K562 (cell line): ENCODE results near the gene ZNF74. TPM values are rescaled to one million over a fixed set of nuclear protein-coding genes. Genes with fewer than 3 reads are reported as not detected.
A peak's percentile ranks its signal among the peaks of the same experiment; 100 is the strongest.

Source experiments
- ATAC-seq: fragments of 200-7000 bp; cut with Tn5 transposase; 3 replicates; pipeline ENCODE4 v1.9.1; 2020; ENCODE audit warnings: moderate library complexity
- BruUV-seq: library from RNA; stranded (reverse); fragments of 400-500 nt; replicated peaks from 2 replicates; lab custom pipeline; 2021; lab: Mats Ljungman, UMichigan
- CTCF ChIA-PET: fragments of 300-600 bp; formaldehyde crosslinking; extraction: SDS; loops from one replicate; lab custom pipeline; 2021; ENCODE audit warnings: low intra/inter-chr PET ratio; lab: Yijun Ruan, JAX
- POLR2A ChIA-PET: fragments of 300-600, 350-650 bp; sonication (Branson Sonifier 250); formaldehyde crosslinking; extraction: SDS; loops from one replicate; lab custom pipeline; 2021; ENCODE audit warnings: antibody characterized with exemption, inconsistent platforms; lab: Yijun Ruan, JAX
- DNase-seq, 4 experiments: peaks; one replicate each; pipeline versions ENCODE4 v3.0.0 to v3.0.0-alpha.2; 2011 to 2018; ENCODE audit warnings: low spot score in 3 of 4, mixed read lengths in 3 of 4; ENCODE audit errors: extremely low read depth in 1 of 4
- FAIRE-seq: peaks from 2 replicates; lab custom pipeline; 2011; peaks lifted over from hg19 to GRCh38; lab: Jason Lieb, UNC
- H2AFZ ChIP-seq: 2 replicates; pipeline ENCODE4 v1.6.0; 2011; ENCODE audit warnings: low read depth, low read length, control low read depth, inconsistent platforms
- H3K27ac ChIP-seq: fragments of 200-600 bp; 3 replicates; pipeline ENCODE4 v1.8.0; 2011; ENCODE audit warnings: low read depth, mild to moderate bottlenecking, control low read depth, inconsistent platforms, low read length, moderate library complexity, mixed read lengths; ENCODE audit errors: extremely low read depth
- H3K27me3 ChIP-seq, 2 experiments: fragments of 300-600 bp in 1 of 2; 2 replicates in 1 of 2; 3 replicates in 1 of 2; pipeline versions ENCODE4 v1.6.0 to v1.8.0; 2011; ENCODE audit warnings: inconsistent platforms in 2 of 2, low read length in 2 of 2, mild to moderate bottlenecking in 1 of 2, mixed read lengths in 1 of 2, moderate library complexity in 1 of 2; ENCODE audit not compliant: control insufficient read depth in 2 of 2, insufficient read depth in 2 of 2
- H3K36me3 ChIP-seq: fragments of 300-600 bp; 3 replicates; pipeline ENCODE4 v1.8.0; 2011; ENCODE audit warnings: mild to moderate bottlenecking, low read length, inconsistent platforms; ENCODE audit not compliant: control insufficient read depth, insufficient read depth
- H3K4me1 ChIP-seq, 2 experiments: fragments of 200-600 bp in 1 of 2; replicated peaks in 1 of 2; 2 replicates in 1 of 2; 3 replicates in 1 of 2; pipeline versions ENCODE4 v1.5.1 to v1.8.0; 2011; ENCODE audit warnings: inconsistent platforms in 2 of 2, low read length in 2 of 2, mild to moderate bottlenecking in 1 of 2, mixed read lengths in 1 of 2, moderate library complexity in 1 of 2; ENCODE audit not compliant: control insufficient read depth in 2 of 2, insufficient read depth in 2 of 2
- H3K4me2 ChIP-seq: 2 replicates; pipeline ENCODE4 v1.6.1; 2011; ENCODE audit warnings: low read length, control low read depth, inconsistent platforms, mixed read lengths; ENCODE audit not compliant: insufficient read depth
- H3K4me3 ChIP-seq: fragments of 200-600 bp; sonication (generic), shearing (Covaris generic); 2 replicates; pipeline ENCODE4 v1.5.1; 2016; ENCODE audit warnings: control low read depth, inconsistent platforms
- H3K79me2 ChIP-seq: fragments of 200-600 bp; 3 replicates; pipeline ENCODE4 v1.8.0; 2011; ENCODE audit warnings: low read length, inconsistent platforms; ENCODE audit not compliant: control insufficient read depth, insufficient read depth
- H3K9ac ChIP-seq, 2 experiments: 2 replicates each; pipeline versions ENCODE4 v1.6.0 to v1.6.1; 2011; ENCODE audit warnings: low read depth in 2 of 2, low read length in 2 of 2, control low read depth in 1 of 2, inconsistent platforms in 1 of 2, mild to moderate bottlenecking in 1 of 2, mixed read lengths in 1 of 2; ENCODE audit not compliant: insufficient read depth in 1 of 2
- H3K9me1 ChIP-seq: one replicate; pipeline ENCODE4 v1.6.0; 2011; ENCODE audit warnings: inconsistent platforms, mild to moderate bottlenecking, low read length, moderate library complexity; ENCODE audit not compliant: control insufficient read depth, insufficient read depth
- H3K9me3 ChIP-seq: replicated peaks from 2 replicates; pipeline ENCODE4 v1.5.1; 2011; ENCODE audit warnings: low read depth, low read length, inconsistent platforms; ENCODE audit not compliant: control insufficient read depth, insufficient read depth
- H4K20me1 ChIP-seq: replicated peaks from 2 replicates; pipeline ENCODE4 v1.6.1; 2011; ENCODE audit warnings: low read length, inconsistent platforms, mixed read lengths; ENCODE audit not compliant: control insufficient read depth, insufficient read depth
- ADNP ChIP-seq: fragments of 200-800 bp; sonication (Bioruptor generic); IDR thresholded peaks from 2 replicates; pipeline ENCODE4 v1.6.1; 2016; ENCODE audit warnings: missing genetic modification characterization, missing compliant biosample characterization
- BMI1 ChIP-seq: fragments of 150-350 bp; IDR thresholded peaks from 2 replicates; pipeline ENCODE4 v1.6.1; 2014; ENCODE audit warnings: low read length
- ELK1 ChIP-seq: sonication (generic); formaldehyde crosslinking; IDR thresholded peaks from 2 replicates; pipeline ENCODE4 v1.8.1; 2022; ENCODE audit warnings: missing genetic modification reagents
- GABPB2 ChIP-seq: fragments of 250-450 bp; sonication (Bioruptor Pico); conservative IDR thresholded peaks from 2 replicates; pipeline ENCODE4 v1.5.1; 2021; ENCODE audit warnings: mild to moderate bottlenecking
- GATA2 ChIP-seq: sonication (generic); formaldehyde crosslinking; IDR thresholded peaks from 2 replicates; pipeline ENCODE4 v1.4.0; 2020; ENCODE audit warnings: mild to moderate bottlenecking, missing genetic modification reagents
- HBP1 ChIP-seq: fragments of 450-650 bp; formaldehyde crosslinking; IDR thresholded peaks from 2 replicates; pipeline ENCODE4 v1.4.0; 2022; ENCODE audit warnings: missing genetic modification characterization
- JUN ChIP-seq, 2 experiments: sonication (generic) in 1 of 2; formaldehyde crosslinking in 1 of 2; IDR thresholded peaks; 2 replicates each; pipeline versions ENCODE4 v1.6.1 to v1.8.0; 2012 to 2022; ENCODE audit warnings: borderline replicate concordance in 2 of 2, mild to moderate bottlenecking in 2 of 2, improper control_type of control experiment in 1 of 2, low read depth in 1 of 2, low read length in 1 of 2, missing genetic modification reagents in 1 of 2
- MAX ChIP-seq: sonication (generic); formaldehyde crosslinking; IDR thresholded peaks from 2 replicates; pipeline ENCODE4 v1.9.0; 2022; ENCODE audit warnings: mild to moderate bottlenecking, missing genetic modification reagents
- PYGO2 ChIP-seq: fragments of 450-650 bp; IDR thresholded peaks from 2 replicates; pipeline ENCODE4 v1.6.1; 2016; ENCODE audit warnings: mild to moderate bottlenecking, missing genetic modification characterization, moderate library complexity, missing compliant biosample characterization
- RAD21 ChIP-seq, 2 experiments: fragments of 250-450 bp in 1 of 2; fragments of 450-650 bp in 1 of 2; sonication (Bioruptor Pico) in 1 of 2; formaldehyde crosslinking in 1 of 2; IDR thresholded peaks in 1 of 2; conservative IDR thresholded peaks in 1 of 2; 2 replicates each; pipeline versions ENCODE4 v1.4.0 to v1.8.0; 2020 to 2022; ENCODE audit warnings: mild to moderate bottlenecking in 2 of 2, moderate library complexity in 1 of 2
- RNF219 ChIP-seq: fragments of 250-450 bp; sonication (Bioruptor Pico); IDR thresholded peaks from 2 replicates; pipeline ENCODE4 v1.5.0; 2022; ENCODE audit warnings: mild to moderate bottlenecking
- TFAM ChIP-seq: fragments of 250-450 bp; sonication (Bioruptor Pico); conservative IDR thresholded peaks from 2 replicates; pipeline ENCODE4 v1.5.0; 2021; ENCODE audit warnings: mild to moderate bottlenecking, moderate library complexity
- TRIM28 ChIP-seq: fragments of 450-650 bp; IDR thresholded peaks from 2 replicates; pipeline ENCODE4 v1.6.1; 2017
- TSC22D4 ChIP-seq: fragments of 450-650 bp; IDR thresholded peaks from 2 replicates; pipeline ENCODE4 v1.6.1; 2016; ENCODE audit warnings: missing genetic modification characterization, missing biosample characterization, control low read depth
- WGBS: fragments of 100-300 bp; shearing (Covaris generic); methylation state at CpG from one replicate; pipeline ENCODE4 v1.1.6; 2016; ENCODE audit warnings: low coverage, mixed read lengths; ENCODE audit not compliant: insufficient coverage; ENCODE audit errors: missing lambda C conversion rate; 5-methylcytosine and 5-hydroxymethylcytosine counted together
- in situ Hi-C: fragments of 300-500 bp; cut with MboI; formaldehyde crosslinking; loops from 4 replicates; pipeline ENCODE4 v1.15.0; 2018; ENCODE audit warnings: inconsistent platforms, mixed read lengths
- intact Hi-C: fragments of 100-400 bp; cut with micrococcal nuclease; formaldehyde crosslinking; loops from 2 replicates; pipeline ENCODE4 v1.14.2; 2022
- polyA plus RNA-seq, 8 experiments: library from polyadenylated mRNA; depleted of rRNA in 4 of 8; stranded (reverse) in 5 of 8; unstranded in 3 of 8; fragments of >200 nt; fragmentation: Nextera tagmentation in 2 of 8; fragmentation: Illumina TruSeq in 1 of 8; extraction: Ambion mirVana in 2 of 8; extraction: Trizol in 1 of 8; gene quantifications; 2 replicates each; pipeline versions ENCODE4 v1.2.1 to v1.2.3, GENCODE V29; 2011 to 2014; ENCODE audit warnings: inconsistent platforms in 1 of 8, missing spikeins in 1 of 8
- total RNA-seq, 7 experiments: library from RNA; depleted of rRNA in 6 of 7; stranded (reverse); fragments of >200 nt in 6 of 7; fragmentation: Illumina TruSeq in 2 of 7; extraction: Trizol in 2 of 7; gene quantifications; 2 replicates each; pipeline versions ENCODE4 v1.2.1 to v1.2.3, GENCODE V29; 2011 to 2021; ENCODE audit warnings: low replicate concordance in 1 of 7

Gene ZNF74
- total and polyA plus RNA-seq, 9 of the 15 experiments (the other 6 are each of a cell fraction or from before 2014, with no cell fraction given): 2.4 to 53.5 (median 31.5) TPM

- TF ChIP-seq RAD21 (CRISPR knock-in tag; conservative IDR thresholded peaks at IDR 0.05 in 1 of 2, IDR thresholded peaks at IDR 0.05 in 1 of 2) (no peak), BMI1 (no peak), ADNP (tag) (no peak), JUN (IDR thresholded peaks at IDR 0.05; ENCODE audit: borderline replicate concordance, low read depth, low read length) (0 out of 2 replicates have a peak, but pooled peaks have one; percentile 4), JUN (CRISPR knock-in tag; IDR thresholded peaks at IDR 0.05; ENCODE audit: borderline replicate concordance) (no peak), GATA2 (CRISPR knock-in tag) (no peak)
These were observed 40.8 kb downstream of the ZNF74 start (continued) for GRCh38 chr22:20434773-20435172.

- ATAC-seq (no peak; the same call in 2 of the 3 replicates), FAIRE-seq (no peak), DNase-seq (no peak)
- WGBS: 17% methylated on average over 11 of the region's 11 CpGs
- H3K4me2 ChIP-seq: no peak overlapping the region
- peaks cover 4% of the 10 kb centered on the region for H3K9me1 ChIP-seq
- CTCF ChIA-PET: no interaction called here
- peaks cover 43 to 91% of the 10 kb centered on the region in 2 experiments for H3K27me3 ChIP-seq
- intact Hi-C loops: no loop called here
- no peak overlapping the region for H3K27ac ChIP-seq
- H4K20me1 ChIP-seq: peaks cover 56% of the 10 kb centered on the region
- H3K9ac ChIP-seq: peak overlapping the region in 1 of 2 experiments; percentile 16; a peak in 1 of 4 replicates
- in situ Hi-C loops: no loop called here
- no peak overlapping the region for H3K4me3 ChIP-seq
- POLR2A ChIA-PET: interaction anchor here (0.5 to 6.6 kb wide), 17 partner anchors 8 to 975 kb away, joined by 3 to 46 read pairs (median 3); partner anchors contain the start of gene MED15
- no TSS peak for BruUV-seq
- H3K9me3 ChIP-seq: no peaks in the 10 kb centered on the region
- no peaks in the 10 kb centered on the region for H3K36me3 ChIP-seq
- H3K79me2 ChIP-seq: no peaks in the 10 kb centered on the region
- no peak overlapping the region for H2AFZ ChIP-seq
- peaks cover 0 to 47% of the 10 kb centered on the region in 2 experiments; a peak in 2 of 5 replicates for H3K4me1 ChIP-seq
- TF ChIP-seq TFAM (CRISPR knock-in tag) (no peak), ELK1 (CRISPR knock-in tag) (no peak; the same call in 1 of the 2 replicates), MAX (CRISPR knock-in tag) (peak; percentile 22), TSC22D4 (tag) (peak; percentile 66; the same call in 1 of the 2 replicates), RNF219 (CRISPR knock-in tag) (no peak), GABPB2 (CRISPR knock-in tag) (0 out of 2 replicates have a peak, but pooled peaks have one; percentile 32), TRIM28 (no peak), HBP1 (CRISPR knock-in tag) (no peak), PYGO2 (tag) (0 out of 2 replicates have a peak, but pooled peaks have one; percentile 7)
These were observed 41.7 kb downstream of the ZNF74 start for GRCh38 chr22:20435436-20436306.
